GF-D8 (cell line): ENCODE measurements around the gene CCDC88B.

Experiments
- DNase-seq: peaks from one replicate; lab custom pipeline; 2025; lab: John Stamatoyannopoulos, UW

Gene CCDC88B

DNA sequence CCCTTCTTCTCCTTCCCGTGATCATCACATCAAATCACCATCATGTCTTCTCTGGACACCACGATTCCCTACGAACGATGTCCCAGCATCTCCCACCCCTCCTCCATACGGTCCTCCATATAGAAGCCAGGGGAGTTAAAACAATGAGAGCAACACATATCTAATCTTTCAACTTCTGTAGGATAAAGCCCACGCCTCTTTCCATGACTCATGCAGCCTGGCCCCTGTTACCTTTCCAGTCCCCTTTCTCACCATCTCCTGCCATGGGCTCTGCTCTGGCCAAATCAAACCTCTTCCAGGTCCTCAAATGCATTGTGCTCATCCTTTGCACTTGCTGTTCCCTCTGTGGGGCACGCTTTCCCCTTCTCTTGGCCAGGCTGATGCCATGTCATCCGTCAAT lies 42.6 kb downstream of the CCDC88B start:
- DNase-seq = no peak

DNA sequence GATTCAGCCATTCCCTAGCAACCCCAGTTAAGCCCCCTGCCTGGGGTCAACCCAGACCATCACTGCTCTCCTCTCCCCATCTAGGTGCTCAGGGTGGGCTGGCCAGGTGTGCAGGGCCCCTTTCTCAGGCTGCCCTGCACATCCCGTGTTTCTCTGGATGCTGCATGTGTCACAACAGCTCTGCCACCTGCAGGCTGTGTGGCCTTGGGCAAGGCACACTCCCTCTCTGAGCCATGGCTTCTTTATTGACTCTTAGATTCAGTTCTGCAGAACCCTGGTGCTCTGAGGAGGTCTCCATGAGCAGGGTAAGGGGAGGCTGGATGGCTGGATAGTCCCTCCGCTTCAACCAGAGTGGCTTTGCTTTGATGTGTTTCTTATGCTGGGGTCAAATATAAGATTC lies 43.6 kb downstream of the CCDC88B start:
- DNase-seq = no peak

DNA sequence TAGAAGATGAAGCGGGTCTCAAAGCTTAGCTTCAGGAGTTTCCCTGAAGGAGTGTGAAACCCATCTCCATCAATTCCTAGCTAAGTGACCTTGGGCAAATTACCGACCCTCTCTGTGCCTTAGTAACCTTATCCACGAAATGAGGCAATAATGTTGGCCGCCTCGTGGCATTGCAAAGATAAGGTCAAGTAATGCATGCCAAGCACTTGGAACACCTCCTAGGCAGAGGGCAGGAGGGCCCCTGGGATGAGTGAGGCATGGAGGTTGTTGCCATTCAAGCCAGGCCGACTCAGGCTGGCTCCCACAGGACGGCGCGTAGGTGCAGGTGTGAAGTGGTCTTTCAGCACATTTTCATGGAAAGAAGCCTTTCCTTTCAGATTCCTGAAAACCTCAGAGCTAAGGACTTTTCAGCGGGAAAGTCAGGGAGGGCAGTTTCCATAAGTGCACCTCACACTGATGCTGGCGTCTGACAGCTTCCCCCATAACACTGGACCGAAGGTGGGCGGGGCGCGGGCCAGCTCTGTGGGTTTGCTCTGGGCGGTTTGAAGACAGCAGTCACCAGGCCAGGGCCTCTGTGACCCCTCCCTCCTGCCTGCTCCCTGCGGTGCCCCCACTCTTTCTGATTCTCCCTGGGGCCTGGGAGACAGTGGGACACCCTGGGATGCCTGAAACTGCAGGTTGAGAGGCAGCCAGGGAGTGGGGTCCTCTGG lies 44.2 kb downstream of the CCDC88B start:
- no peak for DNase-seq

DNA sequence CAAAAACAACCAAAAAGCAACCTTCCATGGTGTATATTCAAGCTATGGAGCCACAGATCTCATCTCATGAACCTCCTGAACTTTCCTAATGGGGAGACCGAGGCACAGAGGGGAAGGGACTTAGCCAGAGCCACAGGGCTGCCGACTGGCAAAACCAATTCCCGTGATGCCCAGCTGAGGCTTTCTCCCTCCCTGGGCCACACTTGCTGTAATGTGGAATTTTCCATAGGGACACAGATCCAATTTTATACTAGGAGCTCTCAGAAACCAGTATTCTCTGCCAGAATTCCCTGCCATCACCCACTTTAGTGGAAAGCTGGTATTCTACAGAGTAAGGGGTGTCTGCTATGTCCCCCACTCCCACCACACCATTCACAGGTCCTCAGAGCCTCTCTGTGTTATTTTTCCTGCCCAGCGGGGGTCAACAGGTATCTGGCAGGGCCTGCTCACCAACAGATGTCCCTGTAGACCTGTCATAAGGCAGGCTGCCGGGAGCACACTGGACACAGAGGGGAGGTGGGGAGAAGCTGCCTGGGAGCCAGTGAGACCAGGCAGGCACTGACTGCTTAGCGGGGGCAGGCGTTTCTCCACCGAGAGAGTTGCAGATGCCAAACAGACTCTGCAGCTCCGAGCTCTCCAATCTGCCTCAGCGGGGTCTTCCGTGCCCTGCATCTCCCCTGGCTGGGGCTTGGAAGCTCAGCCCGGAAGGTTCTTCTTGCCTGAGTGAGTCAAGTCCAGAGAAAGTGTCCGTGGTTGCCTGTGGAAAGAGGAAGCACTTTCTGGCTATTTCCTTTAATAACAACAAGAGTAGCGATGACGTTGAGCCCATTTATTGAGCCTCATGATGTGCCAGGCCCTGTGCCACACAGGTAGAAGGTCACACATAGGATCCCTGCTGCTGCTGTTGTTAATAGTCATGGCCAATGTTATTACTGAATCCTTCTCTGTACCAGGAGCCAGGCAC lies 45.3 kb downstream of the CCDC88B start:
- peak; percentile 53 for DNase-seq

DNA sequence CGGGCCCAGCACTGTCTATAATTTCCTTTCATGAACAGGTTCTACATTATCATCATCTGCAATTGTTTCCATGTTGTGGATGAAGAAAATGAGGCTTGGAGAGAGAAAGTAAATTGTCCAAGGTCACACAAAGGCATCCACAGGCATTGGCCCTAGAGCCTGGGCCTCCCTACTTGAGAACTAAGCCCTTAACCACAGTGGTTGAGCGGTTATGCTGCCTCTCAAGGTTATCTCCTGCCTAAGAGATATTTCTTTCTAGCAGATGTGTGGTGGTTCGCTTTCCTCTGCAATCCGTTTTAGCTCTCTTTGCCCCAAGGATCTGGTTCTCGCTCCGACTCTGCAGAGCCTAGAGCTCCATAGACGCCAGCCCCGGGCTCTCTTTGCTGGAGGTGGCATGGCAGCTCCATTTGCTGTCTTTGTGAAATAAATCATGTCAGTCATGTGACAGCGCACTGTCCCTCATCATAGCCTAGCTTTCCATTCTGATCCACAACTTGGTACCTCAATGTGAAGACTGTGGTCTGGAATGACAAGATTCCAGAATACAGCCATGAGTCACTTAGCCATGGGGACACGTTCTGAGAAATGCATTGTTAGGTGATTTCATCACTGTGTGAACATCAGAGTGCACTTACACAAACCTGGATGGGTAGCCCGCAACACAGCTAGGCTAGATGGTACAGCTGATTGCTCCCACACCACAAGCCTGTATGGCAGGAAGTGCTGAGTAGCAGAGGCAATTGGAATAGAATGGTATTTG lies 46.1 kb downstream of the CCDC88B start:
- peak; percentile 84 for DNase-seq

DNA sequence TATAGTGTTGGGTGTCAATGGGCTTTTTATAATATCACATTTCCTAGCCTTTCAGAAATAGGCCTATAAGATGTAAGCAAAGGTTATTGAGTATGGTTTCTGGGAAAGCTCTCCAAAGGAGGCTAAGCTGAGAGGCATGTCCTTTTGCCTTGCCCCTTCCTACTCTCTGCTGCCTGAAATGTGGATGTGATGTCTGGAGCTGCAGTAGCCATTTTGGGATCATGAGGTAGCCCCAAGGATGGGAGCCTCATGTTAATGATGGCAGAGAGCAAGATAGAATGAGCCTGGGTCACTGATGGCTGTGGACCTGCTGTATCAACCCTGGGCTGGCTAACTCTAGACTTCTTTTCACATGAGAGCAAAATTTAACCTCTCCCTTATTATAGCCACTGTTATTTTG lies 47.9 kb downstream of the CCDC88B start:
- no peak for DNase-seq

DNA sequence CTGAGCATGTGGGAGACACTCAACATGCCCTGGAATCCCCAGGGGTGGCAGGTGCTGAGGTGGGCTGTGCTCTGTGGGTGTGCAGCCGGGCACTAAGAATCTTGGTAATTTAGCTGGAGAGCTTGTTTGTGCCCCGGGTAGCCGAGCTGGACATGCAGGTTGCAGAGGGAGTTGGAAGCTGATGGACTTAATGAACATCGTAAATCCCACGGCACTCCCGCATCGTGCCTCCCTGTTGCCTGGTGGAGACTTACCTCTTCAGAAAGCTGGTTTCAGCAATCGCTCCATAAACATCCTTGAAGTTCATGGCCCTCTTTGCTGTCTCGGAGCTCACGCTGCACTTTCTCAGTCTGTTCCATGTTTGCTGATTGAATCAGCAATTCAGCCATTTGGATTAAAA lies 48.9 kb downstream of the CCDC88B start:
- DNase-seq = no peak

DNA sequence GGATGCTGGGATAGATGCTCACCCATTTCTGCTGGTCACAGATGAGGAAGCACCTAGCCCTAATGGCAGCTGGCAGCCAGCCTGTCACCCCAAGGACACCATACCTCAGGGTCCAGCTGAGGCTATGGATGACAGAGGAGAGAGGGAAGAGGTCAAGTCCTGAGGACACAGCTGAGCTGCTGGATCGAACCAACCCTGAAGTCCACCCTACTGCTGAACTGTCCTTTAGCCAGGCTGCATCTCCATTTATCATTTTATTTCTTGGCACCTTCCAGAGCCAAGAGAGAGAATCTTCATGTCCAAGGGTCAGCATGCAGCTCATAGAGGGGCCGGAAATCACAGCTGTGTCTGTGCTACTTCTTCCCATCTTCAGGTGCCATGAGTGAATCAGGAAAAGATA lies 49.8 kb downstream of the CCDC88B start:
- DNase-seq = no peak

DNA sequence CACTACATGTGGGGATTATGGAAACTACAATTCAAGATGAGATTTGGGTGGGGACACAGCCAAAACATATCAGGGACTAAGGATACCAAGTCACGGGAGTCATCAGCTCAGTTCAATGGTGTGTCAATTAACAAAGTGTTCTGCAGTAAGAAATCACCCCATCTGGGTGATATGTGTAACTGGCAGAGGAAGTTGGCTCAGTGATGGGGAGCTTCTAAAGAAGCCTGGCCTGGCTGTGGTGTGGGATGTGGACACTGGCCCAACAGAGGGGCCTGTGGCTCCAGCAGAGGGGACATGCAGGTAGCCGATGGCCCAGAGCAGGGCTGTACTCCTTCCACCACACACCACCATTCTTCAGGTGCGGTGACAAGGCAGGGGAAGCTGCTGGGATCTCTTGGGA lies 50.6 kb downstream of the CCDC88B start:
- no peak for DNase-seq

DNA sequence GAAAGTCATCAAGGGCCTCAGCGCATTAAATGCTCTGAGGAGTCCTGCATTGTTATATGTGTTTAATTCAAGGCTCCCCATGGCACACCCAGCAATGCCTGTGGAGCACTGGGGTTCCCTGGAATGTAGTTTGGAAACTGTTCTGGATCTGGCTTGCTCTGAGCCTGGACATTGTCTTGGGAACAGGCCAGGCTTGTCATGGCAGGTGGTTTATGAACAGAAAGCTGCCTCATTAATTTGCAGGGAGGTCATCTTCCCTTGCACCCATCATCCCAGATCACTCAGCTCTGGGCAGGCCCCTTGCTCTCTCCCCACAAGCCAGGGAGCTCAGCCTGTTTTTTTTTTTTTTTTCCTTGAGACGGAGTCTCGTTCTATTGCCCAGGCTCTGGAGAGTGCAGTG lies 51.8 kb downstream of the CCDC88B start:
- DNase-seq = no peak

DNA sequence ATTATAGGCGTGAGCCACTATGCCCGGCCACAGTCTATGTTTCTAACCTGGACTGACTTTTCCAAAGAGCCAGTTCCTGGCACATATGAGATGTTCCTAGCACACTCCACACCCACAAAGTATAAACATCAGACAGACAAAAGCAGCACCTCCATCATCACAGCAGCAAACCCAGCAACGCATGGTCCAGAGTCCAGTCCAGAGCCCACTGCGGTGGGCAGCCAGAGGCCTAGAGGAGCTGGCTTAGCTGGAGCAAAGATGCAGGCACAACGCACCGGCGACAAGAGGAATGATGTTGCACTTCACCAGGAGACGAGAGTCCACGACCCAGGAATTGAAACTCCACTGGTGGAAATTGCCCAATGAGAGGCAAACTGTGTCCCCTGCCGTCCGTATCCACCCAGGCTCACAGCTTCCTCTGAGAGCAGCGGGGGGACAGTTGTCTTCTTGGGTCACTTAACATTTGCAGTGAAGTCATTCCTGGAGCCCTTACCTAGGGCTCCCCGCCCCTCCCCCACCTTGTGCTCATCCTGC lies 55.6 kb downstream of the CCDC88B start:
- DNase-seq = no peak

DNA sequence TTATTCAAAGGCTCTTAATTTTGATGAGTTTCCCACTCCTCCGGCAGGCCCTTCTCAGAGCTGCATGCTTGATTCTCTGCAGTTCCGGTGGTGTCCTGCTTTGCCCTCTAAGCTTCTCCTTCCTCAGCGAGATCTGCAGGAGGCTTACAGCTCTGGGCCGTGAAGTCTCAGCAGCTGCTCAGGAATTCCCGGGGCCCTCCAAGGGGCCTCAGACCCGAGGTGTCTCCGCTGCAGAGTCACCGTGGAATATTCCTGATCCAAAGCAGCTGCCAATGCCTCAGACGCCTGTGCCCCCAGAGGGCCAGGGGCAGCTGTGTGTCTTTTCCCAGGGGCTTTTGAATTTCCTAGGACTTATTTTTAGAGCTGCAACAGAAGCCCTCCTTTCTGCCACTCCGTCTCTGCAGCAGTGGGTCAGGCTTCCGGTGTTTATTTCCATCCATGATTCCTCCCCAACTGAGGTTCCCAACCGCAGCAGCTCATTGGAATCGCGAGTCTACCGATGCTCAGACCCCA lies 56.1 kb downstream of the CCDC88B start:
- no peak for DNase-seq

DNA sequence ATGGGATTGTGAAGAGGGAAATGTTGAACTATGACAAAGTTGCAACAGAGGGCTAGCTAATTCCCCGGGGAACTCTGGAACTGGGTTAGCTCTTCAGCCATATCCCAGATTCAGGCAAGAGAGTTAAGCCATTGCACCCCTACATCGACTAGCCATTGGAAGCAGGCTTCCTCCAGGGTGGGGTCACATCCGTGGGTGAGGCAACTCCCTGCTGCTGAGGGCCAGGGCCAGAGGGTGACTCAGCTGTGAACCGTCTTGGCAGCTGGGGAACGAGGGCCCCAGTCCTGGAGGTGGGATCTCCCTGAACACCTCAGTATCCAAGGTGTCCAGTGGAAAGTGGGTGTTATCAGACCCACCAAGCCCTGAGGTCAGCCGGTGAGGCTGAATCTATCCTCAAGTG lies 60.1 kb downstream of the CCDC88B start:
- no peak for DNase-seq

DNA sequence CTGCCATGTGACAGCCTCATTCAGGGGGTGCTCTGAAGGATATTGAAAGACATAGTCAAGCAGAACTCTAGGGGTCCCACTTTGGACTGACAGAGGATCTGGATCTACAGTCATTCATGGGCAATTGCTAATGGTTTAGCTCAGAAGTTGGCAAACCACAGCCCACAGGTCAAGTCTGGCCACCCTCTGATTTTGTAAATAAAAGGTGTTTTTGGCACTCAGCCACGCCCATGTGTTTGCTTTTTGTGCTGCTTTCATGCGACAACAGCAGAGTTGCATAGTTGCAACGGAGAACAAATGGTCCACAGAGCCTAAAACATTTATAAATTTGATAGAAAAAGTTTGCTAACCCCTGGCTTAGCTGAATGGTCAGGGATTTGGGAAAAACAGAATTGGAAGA lies 60.7 kb downstream of the CCDC88B start:
- DNase-seq = no peak

DNA sequence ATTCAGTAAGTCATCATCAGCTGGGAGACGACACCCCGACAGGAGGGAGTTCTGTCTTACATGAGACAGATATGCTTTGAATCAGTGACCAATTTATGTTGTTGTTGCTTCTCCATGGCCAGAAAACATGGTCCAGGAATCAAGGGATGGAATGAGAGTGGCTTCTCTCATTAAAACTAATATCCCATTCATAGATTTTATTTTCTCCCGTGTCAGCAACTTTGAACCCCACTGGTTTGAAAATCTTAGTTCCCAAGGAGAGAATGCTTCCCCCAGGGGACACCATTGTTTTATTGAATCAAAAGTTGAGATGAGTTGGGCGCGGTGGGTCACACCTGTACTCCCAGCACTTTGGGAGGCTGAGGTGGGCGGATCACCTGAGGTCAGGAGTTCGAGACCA lies 61.8 kb downstream of the CCDC88B start:
- no peak for DNase-seq

DNA sequence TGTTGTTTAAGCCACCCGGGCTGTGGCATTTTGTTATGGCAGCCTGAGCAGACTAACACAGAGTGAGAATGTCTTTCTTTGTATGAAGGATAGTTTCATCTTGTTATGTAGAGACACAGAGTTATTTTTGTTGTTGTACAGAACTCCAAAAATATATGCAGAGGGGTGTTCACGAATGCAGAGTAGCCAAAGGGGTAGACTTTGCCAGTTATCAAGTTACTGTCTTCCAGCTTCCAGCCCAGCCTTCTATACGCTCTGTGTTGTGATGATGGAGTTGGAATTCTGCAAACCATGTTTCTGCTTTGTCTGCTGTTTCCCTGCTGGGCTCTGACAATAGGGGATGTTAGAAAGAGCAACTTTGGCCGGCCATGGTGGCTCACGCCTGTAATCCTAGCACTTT lies 63.1 kb downstream of the CCDC88B start:
- no peak for DNase-seq

DNA sequence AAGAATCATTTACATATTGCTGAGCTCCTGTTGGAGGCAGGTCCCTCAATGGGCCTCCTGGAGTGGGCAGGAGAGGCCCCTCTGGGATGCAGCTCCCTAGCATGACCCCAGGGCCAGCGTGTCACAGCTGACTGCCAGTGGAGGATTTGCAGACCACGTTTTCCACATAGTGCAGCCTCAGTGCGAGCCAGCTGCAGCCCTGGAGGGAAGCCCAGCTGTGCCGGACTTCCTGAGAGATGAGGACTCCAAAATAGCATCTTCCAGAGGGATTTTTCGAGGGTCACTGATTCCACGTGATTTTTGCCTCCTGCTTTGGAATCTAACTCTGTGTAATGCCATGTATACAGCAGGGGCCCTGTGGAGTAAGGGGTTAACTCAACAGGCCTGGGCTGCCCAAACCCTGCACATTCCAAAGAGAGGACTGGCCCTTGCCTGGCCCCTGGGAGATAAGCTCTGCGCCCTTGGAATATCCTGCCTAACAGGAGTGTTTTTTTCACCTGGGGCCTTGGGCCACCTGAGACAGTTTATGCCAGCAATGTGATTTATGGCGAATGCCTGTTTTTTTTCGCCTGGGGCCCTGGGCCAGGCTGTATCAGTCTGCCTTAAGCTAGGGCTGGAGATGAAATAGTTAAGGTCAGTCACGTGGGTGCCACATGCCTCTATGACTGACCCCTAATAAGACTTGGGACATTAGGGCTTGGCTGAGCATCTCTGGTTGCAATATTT lies 66.4 kb downstream of the CCDC88B start:
- DNase-seq = no peak
